GM18505 (cell line): ENCODE results near the gene HSPH1.
A peak's percentile ranks its signal among the peaks of the same experiment; 100 is the strongest.

ENCODE experiments used
- ATAC-seq: cut with Tn5 transposase; IDR thresholded peaks from one replicate; pipeline ENCODE4 v1.9.1; 2021; ENCODE audit not compliant: unreplicated experiment
- POLR2A ChIP-seq: IDR thresholded peaks from 4 replicates; pipeline ENCODE4 v1.6.1; 2011; ENCODE audit warnings: borderline replicate concordance; ENCODE audit not compliant: insufficient read depth, insufficient read length; ENCODE audit errors: extremely low read depth

The HSPH1 gene

GRCh38 chr13:31161557-31162150 lies at the start of gene HSPH1:
HSPH1 (minus strand) TSS chr13:31161904; CDS start chr13:31161582, 322 bp downstream.
- ATAC-seq, result peak; percentile 84

GRCh38 chr13:31209841-31210210 lies 48.1 kb upstream of the HSPH1 start:
- no peak for TF ChIP-seq POLR2A
- ATAC-seq, result no peak

More at GRCh38 chr13:31161557-31162150, at the start of gene HSPH1:
- TF ChIP-seq POLR2A, result peak; percentile 94

- TF ChIP-seq POLR2A, result no peak
- ATAC-seq, result no peak
Measured at GRCh38 chr13:31209172-31209840, 47.6 kb upstream of the HSPH1 start.

GRCh38 chr13:31208559-31209122 lies 46.9 kb upstream of the HSPH1 start:
- no peak for ATAC-seq
- TF ChIP-seq POLR2A, result no peak

- TF ChIP-seq POLR2A, result no peak
- no peak for ATAC-seq
Measured at GRCh38 chr13:31207661-31208552, 46.2 kb upstream of the HSPH1 start.

GRCh38 chr13:31204592-31204991 lies 42.9 kb upstream of the HSPH1 start:
- no peak for TF ChIP-seq POLR2A
- no peak for ATAC-seq

- ATAC-seq, result no peak
- no peak for TF ChIP-seq POLR2A
Measured at GRCh38 chr13:31201341-31202031, 39.8 kb upstream of the HSPH1 start.

GRCh38 chr13:31200637-31200971 lies 38.9 kb upstream of the HSPH1 start:
- TF ChIP-seq POLR2A, result no peak
- peak; percentile 20 for ATAC-seq

- ATAC-seq, result peak; percentile 87
- no peak for TF ChIP-seq POLR2A
Measured at GRCh38 chr13:31199849-31200636, 38.3 kb upstream of the HSPH1 start, which contains the start of gene B3GLCT. B3GLCT (plus strand) TSS chr13:31199975; CDS start chr13:31200085, 110 bp downstream.

GRCh38 chr13:31199527-31199848 lies 37.8 kb upstream of the HSPH1 start:
- ATAC-seq, result peak; percentile 12
- TF ChIP-seq POLR2A, result no peak

- no peak for TF ChIP-seq POLR2A
- ATAC-seq, result no peak
Measured at GRCh38 chr13:31198519-31198918, 36.8 kb upstream of the HSPH1 start.

GRCh38 chr13:31196992-31197391 lies 35.3 kb upstream of the HSPH1 start:
- ATAC-seq, result no peak
- no peak for TF ChIP-seq POLR2A
